GM18526 (cell line): Measurements from ENCODE around the gene TCP11L2.

Experiments
- POLR2A ChIP-seq: IDR thresholded peaks from 3 replicates; pipeline ENCODE4 v1.6.1; 2011; ENCODE audit not compliant: insufficient read length; ENCODE audit errors: extremely low read depth

TCP11L2 gene

GRCh38 chr12:106310687-106311086 lies 8.2 kb downstream of the TCP11L2 start:
- no peak for TF ChIP-seq POLR2A

- TF ChIP-seq POLR2A: no peak
These were observed 8.6 kb downstream of the TCP11L2 start for GRCh38 chr12:106311139-106311538.

GRCh38 chr12:106315523-106315922 lies 13.0 kb downstream of the TCP11L2 start:
- TF ChIP-seq POLR2A: no peak

GRCh38 chr12:106317406-106318082 lies 15.0 kb downstream of the TCP11L2 start:
- no peak for TF ChIP-seq POLR2A

GRCh38 chr12:106321139-106321850 lies 18.8 kb downstream of the TCP11L2 start:
- no peak for TF ChIP-seq POLR2A

- TF ChIP-seq POLR2A: no peak
These were observed 21.0 kb downstream of the TCP11L2 start for GRCh38 chr12:106323537-106323936.

GRCh38 chr12:106327309-106327869 lies 24.9 kb downstream of the TCP11L2 start:
- no peak for TF ChIP-seq POLR2A

GRCh38 chr12:106328735-106329134 lies 26.2 kb downstream of the TCP11L2 start:
- TF ChIP-seq POLR2A: no peak

GRCh38 chr12:106329231-106329982 lies 26.9 kb downstream of the TCP11L2 start:
- no peak for TF ChIP-seq POLR2A

- TF ChIP-seq POLR2A: no peak
These were observed 29.1 kb downstream of the TCP11L2 start for GRCh38 chr12:106331599-106331998.

- TF ChIP-seq POLR2A: no peak
These were observed 30.0 kb downstream of the TCP11L2 start for GRCh38 chr12:106332536-106332935.

GRCh38 chr12:106333010-106333409 lies 30.5 kb downstream of the TCP11L2 start:
- no peak for TF ChIP-seq POLR2A

- TF ChIP-seq POLR2A: no peak
These were observed 31.2 kb downstream of the TCP11L2 start for GRCh38 chr12:106333756-106334155.

- no peak for TF ChIP-seq POLR2A
These were observed 38.7 kb downstream of the TCP11L2 start for GRCh38 chr12:106341086-106341877.
